AG08395 (cell line): ENCODE results near the gene ZBTB42.

Source experiments
- DNase-seq: peaks from one replicate; pipeline ENCODE4 v3.0.0; 2012; ENCODE audit warnings: mixed read lengths, low spot score

The ZBTB42 gene

DNA sequence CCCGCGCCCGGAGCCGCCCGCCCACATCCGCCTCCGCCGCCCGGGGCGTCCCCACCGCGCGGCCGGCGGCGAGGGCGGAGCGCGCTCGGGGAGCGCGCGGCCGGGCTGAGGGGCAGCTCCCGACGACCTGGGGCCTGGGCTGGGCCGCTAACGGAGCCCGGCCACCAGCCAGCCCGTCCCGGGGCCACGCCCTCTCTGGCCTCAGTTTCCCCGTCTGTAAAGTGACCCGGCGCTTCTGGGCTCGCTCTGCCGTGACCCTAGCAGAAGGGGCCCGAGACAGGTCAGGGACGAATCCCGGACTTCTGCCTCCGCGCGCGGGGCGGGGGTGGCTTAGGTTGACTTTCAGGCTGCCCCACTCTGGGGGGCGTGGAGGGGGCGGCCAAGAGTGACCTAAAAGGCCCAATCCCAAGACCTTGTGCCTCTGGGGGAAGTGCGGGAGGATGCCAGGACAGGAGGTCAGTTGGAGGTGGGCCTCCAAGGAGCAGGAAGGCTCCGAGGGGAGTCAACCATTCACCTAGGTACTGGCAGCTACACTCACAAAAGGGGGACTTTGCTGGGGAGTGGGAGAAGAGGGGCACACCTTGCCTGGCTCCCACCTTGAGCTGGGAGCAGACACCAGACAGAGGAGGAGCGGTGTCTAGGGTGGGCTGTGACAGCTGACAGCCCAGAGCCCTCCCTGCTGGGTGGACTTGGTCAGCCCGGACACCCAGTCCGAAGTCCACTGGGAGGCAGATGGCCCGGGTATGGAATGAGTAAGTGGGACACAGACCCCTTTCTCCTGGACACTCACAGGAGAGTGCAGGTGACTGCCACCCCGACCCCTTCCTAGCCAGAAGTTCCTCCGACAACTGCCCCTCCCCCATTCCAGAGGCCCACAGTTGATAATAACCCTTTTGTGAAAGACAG, 4.9 kb upstream of the ZBTB42 start:
- DNase-seq: peak; percentile 86

DNA sequence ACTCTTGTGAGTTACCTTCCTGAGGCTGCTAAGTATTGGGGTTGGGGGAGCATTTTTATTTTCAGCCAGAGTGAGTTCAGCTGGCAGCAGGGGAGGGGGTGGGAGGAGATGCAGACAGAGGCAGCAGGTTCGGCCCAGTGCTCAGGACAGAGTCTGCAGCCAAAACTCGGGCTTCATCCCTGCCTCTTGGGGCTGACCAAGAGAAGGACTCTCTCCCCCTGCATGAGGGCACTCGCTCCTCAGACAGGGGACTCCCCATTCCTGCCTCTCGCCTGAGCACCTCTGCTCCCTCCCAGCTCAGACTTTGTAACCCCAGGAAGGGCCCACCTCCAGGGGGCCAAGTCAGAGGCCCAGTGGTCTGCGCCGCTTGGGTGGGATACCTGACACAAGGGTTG, 4.2 kb upstream of the ZBTB42 start:
- DNase-seq: no peak

DNA sequence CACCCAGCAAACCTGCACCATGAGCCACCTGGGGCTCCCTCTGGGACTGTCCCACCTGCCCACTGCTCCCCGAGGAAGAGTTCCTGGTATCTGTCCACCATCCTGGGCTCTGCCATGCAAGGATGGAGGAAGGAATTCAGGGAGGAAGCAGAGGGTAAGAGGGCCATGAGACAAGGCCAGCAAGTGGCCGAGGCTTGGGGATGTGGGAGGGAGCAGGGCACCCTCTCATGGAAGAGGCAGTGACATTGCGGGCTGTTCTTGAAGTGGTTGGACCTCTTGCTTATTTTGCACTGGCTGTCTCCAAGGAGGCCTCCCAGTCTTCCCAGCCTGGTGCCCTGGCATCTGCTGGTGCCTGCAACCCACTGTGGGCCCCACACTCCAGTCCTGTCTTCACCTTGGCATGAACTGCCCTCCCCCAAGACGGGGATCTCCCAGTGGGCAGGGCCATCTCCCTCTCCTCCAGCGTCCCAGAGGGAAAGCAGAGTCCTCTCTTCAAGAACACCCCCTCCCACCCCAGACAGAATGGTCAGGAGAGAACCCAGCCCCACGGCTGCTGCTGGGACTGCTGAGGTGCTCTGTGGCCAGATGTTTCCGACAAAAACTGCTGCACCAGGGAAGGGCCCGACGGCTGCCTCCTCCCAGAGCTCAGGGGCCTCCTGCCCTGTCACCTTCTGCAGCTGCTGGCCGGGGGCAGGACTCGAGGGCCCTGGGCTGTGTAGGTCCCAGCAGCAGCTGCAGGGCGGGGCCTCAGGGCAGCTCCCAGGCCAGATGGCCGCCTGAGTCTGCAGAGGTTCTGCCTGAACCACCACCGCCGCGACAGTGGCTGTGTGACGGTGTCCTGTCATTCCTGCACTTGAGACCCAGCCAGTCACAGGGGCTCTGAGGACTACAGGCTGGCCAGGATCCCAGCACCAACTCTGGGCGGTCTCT, 3.5 kb upstream of the ZBTB42 start:
- peak; percentile 22 for DNase-seq

DNA sequence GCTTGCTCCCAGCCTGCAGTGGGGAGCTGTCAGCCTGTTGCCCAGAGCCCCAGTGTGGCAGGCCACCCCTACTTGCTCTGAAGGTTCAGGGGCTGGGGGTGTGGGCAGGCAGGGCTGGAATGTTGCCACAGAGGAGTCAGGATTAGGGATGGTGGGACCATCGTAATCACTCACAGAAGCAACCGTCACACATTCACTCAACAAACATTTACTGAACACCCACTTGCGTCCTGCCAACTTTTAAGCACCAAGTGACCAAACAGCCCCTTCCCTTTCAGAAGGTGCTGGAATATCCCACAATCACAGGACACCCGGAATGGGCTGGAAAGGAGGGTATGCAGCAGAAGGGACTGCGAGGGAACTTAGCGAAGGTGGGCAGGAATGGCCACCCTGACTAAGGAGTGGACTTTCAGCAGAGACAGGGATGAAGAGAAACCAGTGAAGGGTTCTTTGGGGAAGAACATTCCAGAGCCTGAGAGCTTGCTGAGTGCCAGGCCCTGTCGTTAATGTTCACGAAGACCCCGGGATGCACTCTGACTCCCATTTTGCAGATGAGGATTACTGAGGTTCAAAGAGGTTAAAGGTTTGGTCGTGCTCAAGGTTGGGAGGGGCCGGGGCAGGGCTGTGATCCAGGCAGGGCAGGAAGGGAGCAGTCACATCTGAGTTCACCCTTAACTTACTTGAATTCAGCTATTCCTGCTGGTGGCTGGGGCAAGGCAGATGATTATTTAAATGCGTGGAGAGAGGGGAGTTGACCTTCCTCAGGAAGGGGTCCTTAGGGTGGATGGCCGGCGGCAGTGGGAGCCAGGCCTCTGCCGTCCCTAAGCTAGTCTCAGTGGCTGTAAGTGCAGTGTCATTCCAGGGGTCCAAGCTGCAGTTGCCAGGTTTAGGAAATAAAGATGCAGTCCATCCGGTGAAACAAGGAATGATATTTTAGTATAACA, 2.3 kb upstream of the ZBTB42 start:
- no peak for DNase-seq

DNA sequence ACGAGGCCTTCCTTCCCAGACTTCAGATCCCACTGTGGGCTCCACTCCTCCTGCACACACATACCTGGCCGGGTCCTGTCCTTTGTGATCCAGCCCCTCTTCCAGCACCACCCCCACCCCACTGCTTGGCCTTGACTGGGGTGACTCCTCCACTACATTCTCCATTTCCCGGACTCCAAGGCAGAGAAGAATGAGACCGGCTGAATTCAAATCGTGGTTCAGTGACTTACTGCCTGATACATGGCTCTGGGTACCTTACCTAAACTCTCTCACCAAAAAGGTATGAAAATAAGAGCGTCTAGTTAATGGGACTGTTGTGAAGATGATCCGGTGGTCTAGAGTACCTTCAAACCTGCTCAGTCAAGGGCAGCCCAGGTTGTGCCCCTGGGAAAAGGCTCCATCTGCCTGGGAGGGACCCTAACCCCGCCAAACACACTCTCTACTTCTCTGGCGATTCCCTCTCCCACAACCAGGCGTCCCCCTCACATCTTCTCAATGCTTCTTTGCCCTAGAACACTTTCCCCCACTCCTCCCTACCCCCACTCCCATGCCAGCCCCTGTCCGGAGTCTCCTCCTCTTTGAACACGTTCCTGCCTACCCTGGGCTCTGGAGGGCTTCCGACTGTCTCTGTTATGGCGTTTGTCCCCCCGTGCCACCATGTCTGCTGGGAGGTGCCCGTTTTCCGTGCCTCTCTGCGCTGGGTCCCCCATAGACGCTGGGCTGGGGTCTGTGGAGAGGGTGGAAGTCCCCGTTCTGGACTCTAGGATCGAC, 1.5 kb upstream of the ZBTB42 start:
- peak; percentile 24 for DNase-seq

DNA sequence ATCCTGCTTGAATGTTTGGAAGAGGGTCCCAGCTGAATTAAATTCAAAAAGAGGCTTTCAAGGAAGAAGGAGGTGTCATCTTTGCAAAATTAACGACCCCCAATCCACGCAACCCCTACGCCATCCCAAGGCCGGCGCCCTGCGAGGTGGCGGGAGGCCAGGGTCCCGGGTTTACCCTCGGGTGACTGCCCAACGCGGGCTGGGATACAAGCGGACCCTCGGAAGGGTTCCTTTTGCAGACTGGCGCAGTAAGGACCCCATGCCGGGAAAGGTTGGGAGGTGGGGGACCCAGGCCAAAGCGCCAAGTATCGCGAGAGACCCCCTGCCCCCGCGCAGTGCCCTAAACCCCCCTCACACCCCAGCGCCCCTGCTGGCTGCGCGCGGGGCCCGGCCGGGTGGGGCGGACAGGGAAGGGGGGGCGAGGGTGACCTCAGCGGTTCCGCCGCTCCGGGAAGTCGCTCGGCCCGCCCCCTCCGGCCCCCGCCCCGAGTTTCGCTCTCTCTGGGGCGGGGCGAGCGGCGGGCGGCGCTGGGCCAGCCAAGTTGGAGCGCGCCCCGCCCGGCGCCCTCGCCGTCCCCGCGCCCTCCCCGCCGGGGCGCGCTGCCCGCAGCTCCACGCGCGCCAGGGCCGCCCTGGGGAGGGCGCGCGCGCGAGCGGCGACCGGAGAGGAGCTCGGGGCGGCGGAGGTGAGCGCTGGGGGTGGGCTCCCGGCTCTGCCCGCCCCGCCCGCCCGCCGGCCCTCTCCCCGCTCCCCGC, 708 bp upstream of the ZBTB42 start:
- DNase-seq: peak; percentile 87

DNA sequence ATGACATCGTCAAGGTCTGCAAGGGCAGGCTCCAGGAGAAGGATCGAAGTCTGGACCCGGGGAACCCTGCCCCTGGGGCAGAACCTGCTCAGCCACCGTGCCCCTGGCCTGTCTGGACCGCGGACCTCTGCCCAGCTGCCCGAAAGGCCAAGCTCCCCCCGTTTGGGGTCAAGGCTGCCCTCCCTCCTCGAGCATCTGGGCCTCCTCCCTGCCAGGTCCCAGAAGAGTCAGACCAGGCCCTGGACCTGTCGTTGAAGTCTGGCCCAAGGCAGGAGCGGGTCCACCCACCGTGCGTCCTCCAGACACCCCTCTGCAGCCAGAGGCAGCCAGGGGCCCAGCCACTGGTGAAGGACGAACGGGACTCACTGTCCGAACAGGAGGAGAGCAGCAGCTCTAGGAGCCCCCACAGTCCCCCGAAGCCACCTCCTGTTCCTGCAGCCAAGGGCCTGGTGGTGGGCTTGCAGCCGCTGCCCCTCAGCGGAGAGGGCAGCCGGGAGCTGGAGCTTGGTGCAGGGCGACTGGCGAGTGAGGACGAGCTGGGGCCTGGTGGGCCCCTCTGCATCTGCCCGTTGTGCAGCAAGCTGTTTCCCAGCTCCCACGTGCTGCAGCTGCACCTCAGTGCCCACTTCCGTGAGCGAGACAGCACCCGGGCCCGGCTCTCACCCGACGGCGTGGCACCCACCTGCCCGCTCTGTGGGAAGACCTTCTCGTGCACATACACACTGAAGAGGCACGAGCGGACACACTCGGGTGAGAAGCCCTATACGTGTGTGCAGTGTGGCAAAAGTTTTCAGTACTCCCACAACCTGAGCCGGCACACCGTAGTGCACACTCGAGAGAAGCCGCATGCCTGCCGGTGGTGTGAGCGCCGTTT, 856 bp downstream of the ZBTB42 start:
- no peak for DNase-seq

DNA sequence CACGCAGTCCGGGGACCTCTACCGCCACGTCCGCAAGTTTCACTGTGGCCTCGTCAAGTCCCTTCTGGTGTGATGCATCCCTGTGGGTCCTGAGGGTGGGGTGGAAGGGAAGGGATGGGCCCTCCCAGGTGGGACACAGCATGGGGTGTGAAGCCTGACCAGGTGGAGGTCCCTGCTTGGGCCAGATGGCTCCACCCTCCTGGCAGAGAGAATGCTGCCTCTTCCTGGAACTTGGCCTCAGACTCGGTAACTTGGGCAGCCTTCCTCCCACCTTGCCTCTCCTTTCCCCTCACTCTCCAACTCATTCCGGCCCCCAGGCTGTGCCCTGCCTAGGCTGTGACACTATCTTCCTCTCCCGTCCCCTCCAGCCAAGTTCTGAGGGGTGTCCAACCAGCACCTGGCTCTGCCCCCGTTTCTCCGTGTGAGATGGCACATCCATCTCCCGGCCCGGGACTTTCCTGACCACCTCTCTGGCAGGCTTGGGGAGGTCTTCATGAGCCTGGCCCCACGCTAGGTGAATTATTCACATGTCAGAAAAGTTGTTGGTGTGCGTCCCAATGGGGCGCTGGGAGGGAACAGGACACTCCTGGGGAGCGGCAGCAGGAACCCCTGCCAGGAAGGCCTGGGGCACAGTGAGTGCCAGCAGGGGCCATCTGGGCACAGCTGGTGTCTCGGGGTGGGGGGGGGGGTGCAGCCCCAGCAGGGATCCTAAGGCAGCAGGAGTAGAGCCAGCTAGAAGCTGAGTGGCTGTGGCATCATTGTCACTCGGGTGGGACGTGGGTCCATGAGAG, 1.7 kb downstream of the ZBTB42 start:
- no peak for DNase-seq

DNA sequence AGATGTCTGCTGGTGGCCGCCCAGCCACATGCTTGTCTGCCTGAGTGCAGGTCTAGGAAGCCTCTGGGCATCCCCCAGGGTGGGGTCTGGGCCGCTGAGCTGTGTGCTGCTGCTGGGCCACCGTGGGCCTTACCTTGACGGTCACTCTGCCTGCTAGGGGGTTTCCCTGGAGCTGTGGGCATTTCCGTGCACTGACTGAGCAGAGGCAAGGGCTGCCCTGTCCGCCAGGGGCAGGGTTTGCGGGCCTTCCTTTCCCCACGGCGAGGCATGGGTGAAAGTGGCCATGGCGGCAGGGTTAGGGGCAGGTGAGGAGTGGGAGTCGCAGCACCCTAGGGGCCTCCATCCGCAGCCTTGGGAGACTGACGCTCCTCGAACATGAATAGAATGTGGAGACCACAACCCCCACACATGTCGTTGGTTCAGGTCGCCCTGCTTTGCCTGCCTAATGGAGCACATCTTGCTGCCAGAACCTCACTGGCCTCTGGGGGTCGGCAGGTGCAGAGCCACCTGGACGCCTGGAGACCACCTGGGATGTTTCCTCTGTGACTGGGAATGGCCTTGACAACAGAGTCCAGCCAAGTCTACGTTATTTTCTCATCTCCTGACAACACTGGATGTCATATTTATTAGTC, 2.5 kb downstream of the ZBTB42 start:
- no peak for DNase-seq

DNA sequence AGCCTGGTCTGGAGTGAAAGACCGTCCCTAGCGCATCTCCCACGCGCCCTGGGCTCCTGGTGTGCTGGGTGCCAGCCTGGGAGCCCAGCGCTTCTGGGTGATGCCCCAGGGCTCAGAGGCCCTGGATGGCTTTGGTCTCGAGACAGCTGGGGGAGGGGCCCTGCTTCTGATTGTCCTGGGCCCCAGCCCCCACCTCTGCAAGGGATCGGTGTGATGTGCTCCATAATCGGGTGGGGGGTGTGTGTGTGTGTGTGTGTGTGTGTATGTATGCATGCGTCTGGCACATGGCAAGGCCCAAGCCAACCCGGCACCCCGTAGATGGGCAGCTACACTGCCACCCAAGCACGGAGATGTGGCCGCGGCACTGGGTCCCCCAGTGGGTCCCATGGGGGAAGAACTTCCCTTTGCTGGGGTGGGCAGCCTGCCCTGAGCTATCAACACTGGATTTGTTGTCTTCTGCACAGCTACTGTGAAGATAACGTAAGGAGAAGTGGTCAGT, 3.1 kb downstream of the ZBTB42 start:
- no peak for DNase-seq

DNA sequence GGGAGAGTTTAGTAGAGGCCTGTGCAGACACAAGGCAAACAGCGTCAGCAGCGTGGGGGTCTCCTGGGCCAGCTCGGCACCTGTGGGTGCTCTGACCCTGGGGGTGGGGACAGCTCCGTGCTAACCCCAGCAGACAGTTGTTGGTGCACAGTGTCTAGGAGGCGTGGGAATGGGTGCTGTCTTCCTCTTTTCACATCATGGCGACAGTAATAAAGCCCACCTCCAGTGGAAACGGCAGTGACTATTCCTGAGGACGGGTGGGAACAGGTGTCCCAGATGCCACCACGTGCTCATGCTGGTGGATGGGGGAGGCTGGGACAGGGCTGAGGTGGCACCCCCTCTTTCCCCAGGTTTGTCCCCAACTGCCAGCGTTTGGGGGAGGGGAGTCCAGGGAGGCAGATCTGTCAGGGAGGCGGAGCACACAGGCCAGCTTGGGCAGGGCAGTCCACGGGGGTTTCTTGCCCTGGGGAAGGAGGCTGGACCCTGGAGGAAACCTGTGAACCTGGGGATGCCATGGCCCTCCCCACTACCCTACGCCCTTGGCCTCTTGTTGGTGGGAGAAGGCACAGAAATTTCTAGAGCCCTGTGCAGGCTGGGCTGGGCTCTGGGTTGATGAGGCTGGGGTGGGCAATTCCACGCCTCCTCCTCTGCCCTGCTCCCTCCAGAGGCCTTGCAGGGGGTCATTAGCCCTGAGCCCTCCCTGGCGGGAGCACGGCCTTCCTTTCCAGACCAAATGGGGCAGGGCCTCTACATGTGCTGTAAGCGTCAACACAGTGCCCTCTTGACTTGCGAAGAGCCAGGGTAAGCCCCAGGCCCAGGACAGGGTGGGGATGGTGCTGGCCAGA, 3.8 kb downstream of the ZBTB42 start:
- no peak for DNase-seq

DNA sequence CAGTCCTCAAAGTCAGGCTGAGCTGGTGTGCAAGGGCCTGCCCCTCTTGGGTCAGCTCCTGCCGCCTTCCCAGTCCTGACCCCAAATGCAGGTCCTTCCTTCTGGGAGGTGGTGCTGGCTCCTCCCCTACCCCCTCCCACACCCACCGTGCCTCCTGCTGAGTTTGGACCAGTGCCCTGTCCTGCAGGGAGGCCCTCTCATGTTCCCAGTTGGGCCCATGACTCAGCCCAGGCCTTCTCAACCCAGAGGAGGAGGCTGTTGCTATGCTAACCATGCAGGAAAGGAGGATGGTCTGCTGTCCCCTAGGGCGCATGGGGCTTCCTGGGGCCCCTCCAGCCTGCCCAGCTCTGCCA, 4.4 kb downstream of the ZBTB42 start:
- peak; percentile 87 for DNase-seq

DNA sequence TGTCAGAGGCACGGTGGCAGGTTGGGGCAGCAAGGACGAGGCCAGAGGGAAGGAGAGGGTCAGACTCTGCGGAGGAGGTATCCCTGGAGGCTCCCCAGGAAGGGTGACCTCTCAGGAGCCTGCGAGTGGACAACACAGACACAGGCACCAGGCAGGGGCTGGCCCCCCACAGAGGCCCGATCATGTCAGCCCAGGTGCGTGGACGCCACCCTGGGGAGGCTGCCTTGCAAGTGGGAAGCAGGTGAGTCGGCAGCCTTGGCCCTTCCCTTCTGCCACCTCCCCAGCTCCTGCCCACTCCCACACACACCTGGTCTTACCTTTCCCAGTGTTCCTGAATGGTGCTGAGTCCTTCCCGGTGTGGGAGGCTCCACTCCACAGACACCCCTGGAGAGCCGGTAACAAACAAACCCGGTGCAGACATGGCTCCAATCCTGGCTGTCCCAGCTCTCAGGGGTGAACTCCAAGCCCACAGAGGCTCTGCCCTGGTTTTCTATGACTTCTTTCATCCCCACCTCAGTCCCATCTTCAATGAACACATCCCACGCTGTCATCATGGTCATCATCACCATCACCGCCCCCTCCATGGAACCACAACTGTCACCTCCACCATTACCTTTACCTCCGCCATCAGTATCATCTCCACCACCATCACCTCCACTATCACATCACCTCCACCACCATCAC, 5.2 kb downstream of the ZBTB42 start:
- no peak for DNase-seq

DNA sequence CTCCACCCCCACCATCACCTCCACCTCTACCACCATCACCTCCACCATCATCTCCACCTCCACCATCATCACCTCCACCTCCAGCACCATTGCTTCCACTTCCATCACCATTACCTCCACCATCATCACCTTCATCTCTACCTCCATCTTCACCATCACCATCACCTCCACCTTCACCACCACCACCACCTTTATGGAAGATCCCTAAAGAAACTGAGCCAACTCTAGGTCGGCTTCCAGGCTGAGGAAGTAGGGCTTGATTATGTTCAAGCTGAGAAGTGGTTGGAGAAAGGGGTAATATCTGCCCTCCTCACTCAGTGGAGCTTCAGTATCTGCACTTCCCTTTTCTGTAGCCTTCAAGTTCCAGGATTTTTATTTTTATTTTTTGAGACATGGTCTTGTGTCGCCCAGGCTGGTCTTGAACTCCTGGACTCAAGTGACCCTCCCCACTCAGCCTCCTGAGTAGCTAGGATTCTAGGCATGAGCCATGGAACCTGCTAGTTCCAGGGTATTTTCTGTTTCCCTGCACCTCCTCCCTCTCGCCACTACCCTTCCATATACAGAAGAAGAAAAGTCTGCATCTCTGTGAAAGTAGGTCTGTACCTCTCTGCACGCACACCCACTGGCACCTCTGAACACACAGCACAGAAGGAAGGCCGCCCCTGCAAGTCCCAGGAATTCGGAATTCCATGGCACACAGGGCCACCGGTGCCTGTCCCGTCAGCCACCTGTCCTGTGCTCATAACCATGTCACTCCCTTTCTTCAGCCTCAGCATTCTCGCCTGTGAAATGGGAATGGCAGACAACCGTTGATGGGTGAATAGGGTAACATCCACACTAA, 5.9 kb downstream of the ZBTB42 start:
- DNase-seq: no peak

DNA sequence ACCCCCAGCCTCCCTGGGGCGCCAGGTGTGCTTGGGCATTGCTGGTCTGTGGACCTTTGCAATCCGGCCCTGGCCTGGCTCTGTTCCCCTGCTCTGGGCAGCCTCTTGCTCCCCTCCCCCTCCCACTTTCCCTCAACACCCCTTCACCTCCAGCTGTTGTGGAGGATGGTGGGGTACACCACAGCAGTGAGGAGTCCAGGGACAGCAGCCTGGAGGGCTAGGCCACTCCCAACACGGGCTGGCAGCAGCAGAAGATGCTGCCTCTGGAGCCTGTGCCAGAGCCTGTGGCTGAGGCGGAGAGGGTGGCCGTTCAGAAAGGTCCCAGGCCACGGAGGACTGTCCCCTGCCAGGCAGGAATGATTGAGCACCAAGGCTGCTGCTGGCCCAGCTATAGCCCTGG, 7.6 kb downstream of the ZBTB42 start:
- no peak for DNase-seq
